Thyroid gland (tissue), 4 donors: ENCODE data around the gene CTAGE1.

Experiments
- CTCF ChIP-seq, 6 experiments: fragments of 200-600 bp in 3 of 6; fragments of 450-650 bp in 3 of 6; sonication (generic) in 3 of 6; IDR thresholded peaks; one replicate each; pipeline ENCODE4 v1.5.1; 2016 to 2019; ENCODE audit warnings: antibody characterized with exemption in 6 of 6, mild to moderate bottlenecking in 2 of 6, inconsistent platforms in 1 of 6, moderate library complexity in 1 of 6
- POLR2A ChIP-seq, 2 donors: fragments of 450-650 bp; IDR thresholded peaks; one replicate each; pipeline ENCODE4 v1.6.1; 2017; ENCODE audit warnings: antibody characterized with exemption in 2 of 2, mild to moderate bottlenecking in 2 of 2, moderate library complexity in 1 of 2

- TF ChIP-seq CTCF (IDR thresholded peaks at IDR 0.05): no peak
- TF ChIP-seq POLR2A (IDR thresholded peaks at IDR 0.05): no peak
These were observed 9.7 kb downstream of the CTAGE1 start for GRCh38 chr18:22408059-22408458.
